ENCODE results near the gene TMEM131L. TPM values are rescaled to one million over a fixed set of nuclear protein-coding genes. Genes with fewer than 3 reads are reported as not detected.

The TMEM131L gene
- total RNA-seq, 1 donor from 2014 or later: 14.1 TPM

- ATAC-seq (no peak), DNase-seq (no peak)
- intact Hi-C loops (cut with DNase I): no loop called here
- H3K4me1 ChIP-seq: peaks cover 6% of the 10 kb centered on the region
- H3K36me3 ChIP-seq: no peaks in the 10 kb centered on the region
- TF ChIP-seq CTCF (IDR thresholded peaks at IDR 0.05): no peak
- no peak overlapping the region for H3K4me3 ChIP-seq
- H3K9me3 ChIP-seq: no peaks in the 10 kb centered on the region
- no peaks in the 10 kb centered on the region for H3K27me3 ChIP-seq
- H3K27ac ChIP-seq: no peak overlapping the region
Measured at GRCh38 chr4:153571006-153571545, 104.9 kb downstream of the TMEM131L start.

DNA sequence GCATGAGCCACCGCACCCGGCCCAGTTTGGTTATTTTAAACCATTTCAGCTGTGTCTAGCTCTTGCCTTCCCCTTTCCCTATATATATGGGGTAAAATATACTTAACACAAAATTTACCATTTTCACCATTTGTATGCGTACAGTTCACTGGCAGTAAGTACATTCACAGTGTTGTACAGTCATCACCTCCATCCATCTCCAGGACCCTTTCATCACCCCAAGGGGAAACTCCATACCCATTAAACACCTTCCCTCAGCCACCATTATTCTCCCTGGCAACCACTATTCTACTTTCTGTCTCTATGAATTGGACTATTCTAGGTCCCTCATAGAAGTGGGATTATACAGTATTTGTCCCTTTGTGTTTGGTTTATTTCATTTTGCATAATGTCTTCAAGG is 106.4 kb downstream of the TMEM131L start:
- intact Hi-C loops (cut with DNase I): no loop called here
- H3K27ac ChIP-seq: no peak overlapping the region
- no peak overlapping the region for H3K4me3 ChIP-seq
- no peaks in the 10 kb centered on the region for H3K27me3 ChIP-seq
- ATAC-seq: no peak
- peaks cover 6% of the 10 kb centered on the region for H3K4me1 ChIP-seq
- TF ChIP-seq CTCF (IDR thresholded peaks at IDR 0.05): no peak
- no peak for DNase-seq
- H3K36me3 ChIP-seq: no peaks in the 10 kb centered on the region
- no peaks in the 10 kb centered on the region for H3K9me3 ChIP-seq

GRCh38 chr4:153573221-153573620 is 107.1 kb downstream of the TMEM131L start:
- no peak for DNase-seq
- Histone ChIP-seq H3K4me1 (peaks cover 6% of the 10 kb centered on the region), H3K4me3 (no peak overlapping the region), H3K9me3 (no peaks in the 10 kb centered on the region), H3K27ac (no peak overlapping the region), H3K36me3 (no peaks in the 10 kb centered on the region), H3K27me3 (no peaks in the 10 kb centered on the region)
- intact Hi-C loops (cut with DNase I): no loop called here
- ATAC-seq: no peak
- TF ChIP-seq CTCF (IDR thresholded peaks at IDR 0.05): no peak

DNA sequence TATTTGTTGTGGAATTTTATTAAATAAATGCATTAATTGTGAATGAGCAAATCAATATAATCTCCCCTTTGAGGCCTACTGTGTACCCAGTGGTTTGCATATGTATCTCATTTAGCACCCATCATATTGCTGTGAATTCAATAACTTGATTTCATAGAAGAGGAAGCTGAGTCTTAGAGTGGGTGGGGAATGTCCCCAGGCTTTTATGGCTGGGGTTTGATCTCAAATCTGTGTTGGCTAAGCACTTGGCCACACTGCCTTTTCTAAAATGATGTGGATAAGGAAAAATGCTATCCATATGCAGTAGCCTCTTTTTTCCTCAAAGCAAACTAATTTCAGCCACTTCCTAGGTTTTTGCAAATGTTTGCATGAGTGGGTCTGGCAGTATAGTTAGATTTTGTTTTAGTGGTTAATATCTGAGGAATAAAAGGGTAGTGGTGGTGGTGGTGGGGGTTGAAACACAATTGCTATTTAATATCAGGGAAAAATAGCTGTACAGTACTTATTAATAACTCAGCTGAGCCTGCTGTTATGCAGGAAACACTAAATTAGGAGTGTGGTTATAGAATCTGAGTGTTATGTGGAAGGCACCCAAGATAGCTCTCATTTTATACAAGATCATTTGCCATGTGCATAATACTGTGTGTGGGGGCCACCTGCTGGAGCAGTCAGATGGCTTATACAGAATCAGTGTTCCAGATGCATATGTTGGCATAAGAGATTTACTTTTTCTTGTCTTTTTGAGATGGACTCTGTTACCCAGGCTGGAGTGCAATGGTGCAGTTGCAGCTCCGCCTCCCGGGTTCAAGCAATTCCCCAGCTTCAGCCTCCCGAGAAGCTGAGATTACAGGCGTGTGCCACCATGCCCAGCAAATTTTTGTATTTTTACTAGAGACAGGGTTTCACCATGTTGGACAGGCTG is 108.0 kb downstream of the TMEM131L start:
- Histone ChIP-seq H3K27ac (no peak overlapping the region), H3K27me3 (no peaks in the 10 kb centered on the region), H3K9me3 (no peaks in the 10 kb centered on the region), H3K4me1 (peaks cover 6% of the 10 kb centered on the region), H3K36me3 (no peaks in the 10 kb centered on the region), H3K4me3 (no peak overlapping the region)
- peak; percentile 65 for TF ChIP-seq CTCF (IDR thresholded peaks at IDR 0.05)
- intact Hi-C loops (cut with DNase I): no loop called here
- DNase-seq: no peak
- peak; percentile 88 for ATAC-seq

- intact Hi-C loops (cut with DNase I): loop anchor here (5.0 kb wide), 1 partner anchor 234 kb away; the partner anchor contains the start of gene MND1
- Histone ChIP-seq H3K4me3 (no peak overlapping the region), H3K27ac (no peak overlapping the region), H3K9me3 (no peaks in the 10 kb centered on the region), H3K36me3 (no peaks in the 10 kb centered on the region), H3K4me1 (peaks cover 6% of the 10 kb centered on the region), H3K27me3 (no peaks in the 10 kb centered on the region)
- no peak for ATAC-seq
- no peak for DNase-seq
- TF ChIP-seq CTCF (IDR thresholded peaks at IDR 0.05): no peak
Measured at GRCh38 chr4:153576443-153576774, 110.2 kb downstream of the TMEM131L start.
